Mesangial cell (primary cell): ENCODE measurements around the gene RNASE9. TPM values are rescaled to one million over a fixed set of nuclear protein-coding genes. Genes with fewer than 3 reads are reported as not detected.

Experiments
- total RNA-seq: library from RNA; depleted of rRNA; stranded (reverse); fragments of >200 nt; gene quantifications from 2 replicates; pipeline ENCODE4 v1.2.3, GENCODE V29; 2015

Gene RNASE9
- total RNA-seq, result not detected in 2 replicates

GRCh38 chr14:20560961-20561360 lies at the start of gene RNASE9:
TSS of gene RNASE9 (minus strand) at chr14:20561047.

GRCh38 chr14:20591235-20591634 lies 30.4 kb upstream of the RNASE9 start, which contains the start of gene RNASE12:
TSS of gene RNASE12 (minus strand) at chr14:20591376. CDS start at chr14:20590723, 653 bp downstream.

GRCh38 chr14:20587489-20588154 lies 26.8 kb upstream of the RNASE9 start, which contains the start of gene RNASE11:
TSS of gene RNASE11 (minus strand) at chr14:20588001.

Other genes starting within 250 kb of the RNASE9 start
- 39.8 and 56.3 TPM in 2 replicates for gene CCNB1IP1, start 227.8 kb downstream of the RNASE9 start, total RNA-seq
- 6.2 and 19.1 TPM in 2 replicates for gene PARP2, start 217.4 kb downstream of the RNASE9 start, total RNA-seq
- 10.6 and 15.5 TPM in 2 replicates for gene TEP1, start 147.5 kb downstream of the RNASE9 start, total RNA-seq
- 0.25 TPM in 1 of 2 replicates, not detected in the other for gene KLHL33, start 124.9 kb downstream of the RNASE9 start, total RNA-seq
- 33.0 and 62.1 TPM in 2 replicates for gene OSGEP, start 106.2 kb downstream of the RNASE9 start, total RNA-seq
- gene APEX1, start 105.8 kb downstream of the RNASE9 start, total RNA-seq, result 186 and 208 TPM in 2 replicates
- 18.9 and 20.2 TPM in 2 replicates for gene PIP4P1, start 99.6 kb downstream of the RNASE9 start, total RNA-seq
- 32.2 and 90.8 TPM in 2 replicates for gene PNP, start 91.6 kb downstream of the RNASE9 start, total RNA-seq
- gene RNASE10, start 55.5 kb downstream of the RNASE9 start, total RNA-seq, result not detected in 2 replicates
- gene RNASE11, start 27.0 kb upstream of the RNASE9 start, total RNA-seq, result 0.33 TPM in 1 of 2 replicates, not detected in the other
- gene RNASE12, start 30.3 kb upstream of the RNASE9 start, total RNA-seq, result not detected in 2 replicates
- not detected in 2 replicates for gene OR6S1, start 80.6 kb upstream of the RNASE9 start, total RNA-seq
- 7.2 and 11.3 TPM in 2 replicates for gene RNASE4, start 123.5 kb upstream of the RNASE9 start, total RNA-seq
- gene ANG, start 127.7 kb upstream of the RNASE9 start, total RNA-seq, result 2.7 and 4.6 TPM in 2 replicates
- not detected in 2 replicates for gene EDDM3A, start 184.8 kb upstream of the RNASE9 start, total RNA-seq
- gene EDDM3B, start 207.4 kb upstream of the RNASE9 start, total RNA-seq, result not detected in 2 replicates
- gene RNASE6, start 220.2 kb upstream of the RNASE9 start, total RNA-seq, result not detected in 2 replicates
- gene RNASE1, start 241.8 kb upstream of the RNASE9 start, total RNA-seq, result not detected in 2 replicates